Uterus (tissue), 4 donors: ENCODE measurements around the gene ARHGEF7. TPM values are rescaled to one million over a fixed set of nuclear protein-coding genes. Genes with fewer than 3 reads are reported as not detected.

Experiments used
- DNase-seq, 2 donors: peaks; one replicate each; pipeline ENCODE4 v3.0.0-alpha.2; 2019 to 2020
- H3K27ac ChIP-seq, 2 donors: fragments of 200-600 bp; sonication (generic); 1 replicate in 1 of 2; 2 replicates in 1 of 2; pipeline ENCODE4 v1.5.1; 2016 to 2018
- H3K27me3 ChIP-seq, 2 donors: fragments of 200-600 bp; sonication (generic); one replicate each; pipeline ENCODE4 v1.5.1; 2018 to 2019; ENCODE audit warnings: control low read depth in 1 of 2
- H3K36me3 ChIP-seq, 2 donors: fragments of 200-600 bp; sonication (generic); one replicate each; pipeline ENCODE4 v1.5.1; 2019; ENCODE audit warnings: control low read depth in 1 of 2
- H3K4me1 ChIP-seq, 2 donors: fragments of 200-600 bp; sonication (generic); one replicate each; pipeline ENCODE4 v1.5.1; 2018 to 2019; ENCODE audit warnings: control low read depth in 1 of 2
- H3K4me3 ChIP-seq, 2 donors: fragments of 200-600 bp; sonication (generic); 1 replicate in 1 of 2; 2 replicates in 1 of 2; pipeline ENCODE4 v1.5.1; 2018 to 2019; ENCODE audit warnings: mild to moderate bottlenecking in 1 of 2
- H3K9me3 ChIP-seq, 2 donors: fragments of 200-600 bp; sonication (generic); one replicate each; pipeline ENCODE4 v1.5.1; 2019; ENCODE audit warnings: control low read depth in 1 of 2
- CTCF ChIP-seq, 4 experiments: fragments of 200-600 bp in 2 of 4; fragments of 450-650 bp in 2 of 4; sonication (generic) in 2 of 4; IDR thresholded peaks; one replicate each; pipeline ENCODE4 v1.5.1; 2016 to 2019; ENCODE audit warnings: antibody characterized with exemption in 4 of 4, mild to moderate bottlenecking in 2 of 4, moderate library complexity in 1 of 4
- POLR2A ChIP-seq, 2 donors: fragments of 450-650 bp; IDR thresholded peaks; one replicate each; pipeline ENCODE4 v1.6.1; 2016; ENCODE audit warnings: antibody characterized with exemption in 2 of 2, mild to moderate bottlenecking in 1 of 2, moderate library complexity in 1 of 2
- intact Hi-C: fragments of 100-400 bp; cut with DNase I; formaldehyde crosslinking; loops from one replicate; pipeline ENCODE4 v1.15.1; 2023; ENCODE audit warnings: low total_unique reads
- total RNA-seq, 4 donors: library from RNA; depleted of rRNA in 3 of 4; stranded (reverse); fragments of >200 nt in 3 of 4; gene quantifications; one replicate each; pipeline versions ENCODE4 v1.1.0 to v1.2.4, GENCODE V29; 2014 to 2023
- donor health status: DM: yes; HTN: yes; CAD: no.

The ARHGEF7 gene
- total RNA-seq, 4 donors from 2014 or later, result 42.6 to 152 (median 127) TPM

GRCh38 chr13:111327730-111328573 is 212.8 kb downstream of the ARHGEF7 start:
- H3K27me3 ChIP-seq, result no peaks in the 10 kb centered on the region
- TF ChIP-seq CTCF (IDR thresholded peaks at IDR 0.05), result no peak
- no peak for TF ChIP-seq POLR2A (IDR thresholded peaks at IDR 0.05)
- intact Hi-C loops, result no loop called here
- H3K27ac ChIP-seq, result no peak overlapping the region
- no peak for DNase-seq
- H3K9me3 ChIP-seq, result no peaks in the 10 kb centered on the region
- no peaks in the 10 kb centered on the region for H3K36me3 ChIP-seq
- no peak overlapping the region for H3K4me3 ChIP-seq
- H3K4me1 ChIP-seq, result no peaks in the 10 kb centered on the region

GRCh38 chr13:111328574-111329410 is 213.7 kb downstream of the ARHGEF7 start:
- intact Hi-C loops, result no loop called here

GRCh38 chr13:111329641-111330040 is 214.5 kb downstream of the ARHGEF7 start:
- no peaks in the 10 kb centered on the region for H3K4me1 ChIP-seq
- H3K9me3 ChIP-seq, result no peaks in the 10 kb centered on the region
- H3K36me3 ChIP-seq, result no peaks in the 10 kb centered on the region
- no peak overlapping the region for H3K27ac ChIP-seq
- no peak for DNase-seq
- no peaks in the 10 kb centered on the region for H3K27me3 ChIP-seq
- H3K4me3 ChIP-seq, result no peak overlapping the region
- intact Hi-C loops, result no loop called here
- TF ChIP-seq CTCF (IDR thresholded peaks at IDR 0.05) (no peak), POLR2A (IDR thresholded peaks at IDR 0.05) (no peak)

More at GRCh38 chr13:111328574-111329410, 213.7 kb downstream of the ARHGEF7 start:
- TF ChIP-seq CTCF (IDR thresholded peaks at IDR 0.05) (no peak), POLR2A (IDR thresholded peaks at IDR 0.05) (no peak)
- H3K27ac ChIP-seq, result no peak overlapping the region
- H3K36me3 ChIP-seq, result no peaks in the 10 kb centered on the region
- no peaks in the 10 kb centered on the region for H3K4me1 ChIP-seq
- H3K27me3 ChIP-seq, result no peaks in the 10 kb centered on the region
- H3K9me3 ChIP-seq, result no peaks in the 10 kb centered on the region
- H3K4me3 ChIP-seq, result no peak overlapping the region
- DNase-seq, result no peak

GRCh38 chr13:111330066-111330610 is 215.0 kb downstream of the ARHGEF7 start:
- intact Hi-C loops, result no loop called here

More at GRCh38 chr13:111330066-111330610, 215.0 kb downstream of the ARHGEF7 start:
- Histone ChIP-seq H3K4me3 (no peak overlapping the region), H3K27ac (no peak overlapping the region), H3K4me1 (no peaks in the 10 kb centered on the region), H3K9me3 (no peaks in the 10 kb centered on the region), H3K36me3 (no peaks in the 10 kb centered on the region), H3K27me3 (no peaks in the 10 kb centered on the region)
- TF ChIP-seq CTCF (IDR thresholded peaks at IDR 0.05), result no peak
- TF ChIP-seq POLR2A (IDR thresholded peaks at IDR 0.05), result no peak
- no peak for DNase-seq
